GM18858 (cell line): ENCODE measurements around the gene EPHB1.

Experiments
- ATAC-seq: cut with Tn5 transposase; IDR thresholded peaks from one replicate; pipeline ENCODE4 v1.9.1; 2021; ENCODE audit not compliant: unreplicated experiment

The EPHB1 gene

DNA sequence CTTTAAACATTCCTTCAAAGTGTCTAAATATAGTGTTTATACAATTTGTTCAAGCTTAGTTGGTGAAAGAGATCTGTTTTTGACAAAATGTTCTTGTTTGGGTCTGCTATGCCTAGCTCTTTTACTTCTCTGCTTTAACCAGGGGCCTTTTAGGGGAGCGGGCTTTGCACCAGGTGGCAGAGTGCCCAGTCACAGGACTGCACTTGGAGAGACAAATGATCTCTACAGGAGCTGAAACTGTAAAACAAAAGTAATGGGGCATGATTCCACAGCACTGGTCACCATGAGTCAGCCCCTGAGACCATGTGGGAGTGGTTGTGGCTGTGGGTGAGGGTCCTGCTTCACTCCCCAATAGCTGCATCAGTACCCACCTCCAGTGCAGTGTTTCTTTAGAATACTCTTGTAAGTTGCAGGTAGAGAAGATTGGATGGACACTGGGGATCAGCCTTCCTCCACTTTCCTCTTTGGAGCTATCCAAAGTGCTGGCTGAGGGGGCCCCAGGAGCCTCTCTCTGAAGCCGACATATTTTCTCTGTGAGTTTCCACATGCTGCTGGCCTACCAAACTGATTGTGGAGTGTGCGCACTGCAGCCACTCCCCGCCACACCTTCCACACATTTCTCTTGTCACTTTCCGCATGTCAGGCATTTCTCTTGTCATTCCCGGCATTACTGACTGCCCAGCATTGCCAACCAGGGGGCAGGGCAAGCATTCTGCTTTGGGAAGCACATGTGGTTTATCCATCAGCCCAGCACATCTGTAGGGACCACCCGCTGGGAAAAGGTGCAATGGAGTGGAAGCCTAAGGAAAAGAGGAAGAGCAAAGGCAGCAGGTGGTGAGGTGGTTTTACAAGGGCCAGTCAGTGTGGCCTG lies 110.0 kb downstream of the EPHB1 start:
- peak; percentile 6 for ATAC-seq

GRCh38 chr3:134905647-134905935 lies 110.5 kb downstream of the EPHB1 start:
- no peak for ATAC-seq

- no peak for ATAC-seq
These were observed 113.2 kb downstream of the EPHB1 start for GRCh38 chr3:134908271-134908670.

GRCh38 chr3:134910026-134910425 lies 115.0 kb downstream of the EPHB1 start:
- ATAC-seq, result no peak

DNA sequence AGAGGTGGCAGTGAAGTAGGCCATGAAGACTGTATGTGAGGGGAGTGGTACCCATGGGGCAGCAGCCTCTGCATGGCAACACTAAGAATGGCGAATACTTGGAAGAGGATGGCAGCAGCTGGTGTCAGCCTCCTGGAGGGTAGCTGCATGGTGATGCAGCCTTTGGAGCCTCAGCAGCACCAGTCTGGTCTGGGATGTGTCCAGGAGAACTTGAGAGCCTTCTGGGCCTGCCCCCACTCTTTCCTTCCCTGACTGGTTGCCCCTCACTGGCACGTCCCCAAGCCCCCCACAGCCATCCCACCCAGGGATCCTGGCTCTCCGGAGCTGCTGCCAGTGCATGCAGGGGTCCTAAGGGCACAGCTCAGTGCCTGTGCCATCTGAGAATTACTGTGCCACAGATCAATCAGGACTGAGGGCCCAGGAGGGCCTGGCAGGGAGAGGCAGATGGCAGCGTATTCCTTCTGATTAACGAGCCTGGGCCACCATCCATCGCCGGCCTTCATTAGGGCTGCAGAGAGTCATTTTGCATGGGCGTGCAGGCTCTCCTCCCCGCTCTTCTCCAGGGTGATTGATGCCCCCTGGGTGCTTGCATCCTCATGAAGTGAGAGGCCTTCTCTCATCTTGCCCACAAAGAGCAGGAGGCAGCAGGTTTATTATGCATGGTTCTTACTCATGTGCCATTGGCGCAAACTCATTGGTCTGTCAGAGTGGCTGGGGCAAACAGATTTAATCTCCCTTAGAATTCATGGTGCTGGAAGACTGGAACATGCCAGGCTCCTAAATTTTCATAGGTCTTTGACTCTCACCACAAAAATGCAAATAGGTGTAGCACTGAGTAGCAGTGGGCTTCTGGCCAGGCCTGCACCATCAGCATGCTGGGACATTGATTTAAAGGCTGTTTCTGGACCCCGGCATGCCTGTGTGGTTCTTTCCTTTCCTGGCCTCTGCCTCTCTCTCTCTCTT lies 116.8 kb downstream of the EPHB1 start:
- no peak for ATAC-seq

- ATAC-seq, result no peak
These were observed 121.4 kb downstream of the EPHB1 start for GRCh38 chr3:134916276-134916961.

DNA sequence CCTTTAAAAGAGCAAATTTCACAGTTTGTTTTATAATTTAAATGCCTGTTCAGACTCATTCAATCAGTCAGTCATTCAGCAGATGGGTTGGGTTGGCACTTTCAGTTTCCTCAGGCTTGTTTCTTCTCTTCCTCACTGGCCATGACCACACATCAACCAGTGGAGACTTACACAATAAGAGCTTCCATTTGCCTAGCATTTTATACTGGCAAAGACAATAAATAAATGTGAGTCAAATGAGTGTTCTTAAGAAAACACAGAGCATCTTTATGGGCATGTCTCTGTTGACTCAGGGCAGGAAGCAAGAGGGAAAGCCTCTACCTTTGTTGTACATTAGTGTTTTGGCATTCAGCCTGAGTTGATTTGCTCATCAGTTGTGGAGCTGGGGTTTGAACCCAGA lies 122.6 kb downstream of the EPHB1 start:
- no peak for ATAC-seq

DNA sequence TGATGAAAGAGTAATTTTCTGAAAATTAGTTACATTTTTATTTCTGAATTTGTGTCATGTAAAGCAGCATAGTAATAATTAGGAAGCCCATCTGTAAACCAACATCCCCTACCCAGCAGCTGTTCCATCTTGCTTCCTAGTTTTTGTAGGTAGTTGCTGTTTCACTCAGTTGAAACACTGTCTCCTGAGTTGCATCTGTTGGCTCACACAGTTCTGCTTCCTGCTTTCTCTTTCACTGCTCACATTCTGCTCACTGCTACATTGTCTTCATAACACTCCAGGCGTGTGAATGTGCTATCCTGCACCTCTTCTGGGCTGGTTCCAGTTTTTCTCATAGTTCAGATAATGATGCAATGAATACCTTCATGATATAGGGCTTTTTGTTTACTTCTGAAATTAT lies 123.4 kb downstream of the EPHB1 start:
- ATAC-seq, result peak; percentile 96

GRCh38 chr3:134922101-134922500 lies 127.0 kb downstream of the EPHB1 start:
- ATAC-seq, result no peak

DNA sequence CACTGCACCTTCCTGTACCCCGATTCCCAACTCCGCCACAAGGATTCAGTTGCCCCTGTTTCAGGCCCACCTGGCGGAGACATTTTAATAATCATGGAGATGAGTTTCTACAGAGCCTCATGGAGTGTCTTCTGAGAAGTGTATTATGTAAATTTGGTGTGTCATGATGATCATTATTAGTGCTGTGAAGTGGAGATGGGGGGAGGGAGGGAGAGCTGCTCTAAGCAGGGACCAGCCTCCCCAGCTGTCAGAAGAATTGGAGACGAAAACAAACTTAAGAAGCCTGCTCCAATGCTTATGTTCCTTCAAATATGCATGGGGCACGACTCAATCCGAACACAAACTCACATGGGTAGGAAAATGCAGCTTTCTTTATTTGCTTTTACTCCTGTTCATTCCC lies 127.8 kb downstream of the EPHB1 start:
- ATAC-seq, result no peak

DNA sequence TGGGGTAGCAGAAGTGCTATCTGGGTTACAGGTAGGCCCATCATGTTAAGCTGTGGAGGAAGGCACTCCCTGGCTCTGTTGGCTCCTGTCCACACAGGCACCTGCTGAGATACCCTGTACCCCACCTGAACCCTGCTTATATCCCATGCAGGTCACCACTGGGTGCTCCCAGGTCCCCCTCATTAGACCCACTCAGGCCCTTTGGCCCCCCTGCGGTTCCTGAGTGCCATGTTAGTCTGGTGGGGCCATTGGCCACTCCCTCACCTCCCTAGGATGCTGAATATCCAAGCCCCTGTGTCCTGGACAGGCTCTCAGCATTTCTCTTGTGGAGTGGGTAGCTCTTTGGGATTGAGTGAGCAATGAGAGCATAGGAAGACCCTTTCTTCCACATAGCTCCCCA lies 128.2 kb downstream of the EPHB1 start:
- no peak for ATAC-seq

GRCh38 chr3:134927599-134927998 lies 132.5 kb downstream of the EPHB1 start:
- no peak for ATAC-seq

DNA sequence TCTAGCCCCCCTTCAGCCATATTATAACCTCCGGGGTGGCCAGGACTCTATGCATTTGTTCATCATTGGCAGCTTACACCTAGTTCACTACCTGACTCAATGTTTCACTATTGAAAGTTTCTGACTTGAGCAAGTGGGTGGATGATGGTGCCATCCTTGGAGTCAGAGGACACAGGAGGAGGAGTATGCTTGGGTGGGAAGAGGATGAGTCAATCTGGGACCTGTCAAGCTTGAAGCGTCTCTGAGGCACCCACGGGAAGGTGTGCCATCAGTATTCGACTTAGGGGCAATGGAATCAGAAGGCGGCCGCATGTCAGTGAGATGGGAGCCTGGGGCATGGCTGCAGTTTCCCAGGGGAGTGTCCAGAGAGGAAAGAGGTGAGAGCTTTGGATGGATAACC lies 133.3 kb downstream of the EPHB1 start:
- no peak for ATAC-seq

- no peak for ATAC-seq
These were observed 133.8 kb downstream of the EPHB1 start for GRCh38 chr3:134928819-134929218.

- peak; percentile 56 for ATAC-seq
These were observed 134.9 kb downstream of the EPHB1 start for GRCh38 chr3:134929976-134930375.

- ATAC-seq, result no peak
These were observed 136.2 kb downstream of the EPHB1 start for GRCh38 chr3:134931045-134931785.

- no peak for ATAC-seq
These were observed 137.0 kb downstream of the EPHB1 start for GRCh38 chr3:134932035-134932434.

- no peak for ATAC-seq
These were observed 138.9 kb downstream of the EPHB1 start for GRCh38 chr3:134933997-134934396.

DNA sequence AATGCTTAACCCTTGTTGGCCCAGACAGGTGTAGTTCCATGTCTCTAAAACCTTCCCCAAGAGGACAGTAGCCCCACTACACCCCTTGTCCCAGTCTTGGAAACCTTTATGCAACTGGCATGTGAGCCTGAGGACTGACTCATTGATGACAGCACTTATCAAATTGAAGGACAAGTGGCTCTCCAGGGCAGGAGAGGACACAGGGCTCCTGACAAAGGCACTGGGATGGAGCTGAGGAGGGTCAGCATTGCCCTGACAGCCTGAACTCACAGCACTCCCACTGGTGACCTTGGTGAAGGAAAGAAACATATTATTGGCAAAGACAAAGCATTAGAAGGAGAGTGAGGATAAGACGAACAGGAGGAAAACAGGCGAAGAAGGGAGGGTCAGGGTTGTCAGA lies 139.9 kb downstream of the EPHB1 start:
- ATAC-seq, result no peak

GRCh38 chr3:134937256-134938028 lies 142.4 kb downstream of the EPHB1 start:
- ATAC-seq, result no peak
